ENCODE results near the gene CDHR3. TPM values are rescaled to one million over a fixed set of nuclear protein-coding genes. Genes with fewer than 3 reads are reported as not detected.
A peak's percentile ranks its signal among the peaks of the same experiment; 100 is the strongest.

The CDHR3 gene
- total and polyA plus RNA-seq, 2 donors from 2014 or later = 3.6 to 7.1 TPM

- Histone ChIP-seq H3K4me3 (ENCODE audit: low read length in 3 of 3) (no peak overlapping the region), H3K4me1 (ENCODE audit: control insufficient read depth in 2 of 3, insufficient read depth in 2 of 3, low read depth in 1 of 3, low read length in 3 of 3) (peaks cover 0 to 30% (median 26%) of the 10 kb centered on the region in 3 donors), H3K27me3 (ENCODE audit: control insufficient read depth, insufficient read depth, low read length) (no peaks in the 10 kb centered on the region), H3K36me3 (ENCODE audit: control insufficient read depth in 2 of 3, insufficient read depth in 3 of 3, low read length in 3 of 3) (no peaks in the 10 kb centered on the region), H3K9ac (ENCODE audit: low read length in 3 of 3) (no peak overlapping the region), H3K9me3 (ENCODE audit: control insufficient read depth in 2 of 3, insufficient read depth in 1 of 3, low read length in 3 of 3) (no peaks in the 10 kb centered on the region), H3K27ac (ENCODE audit: low read depth in 2 of 2, low read length in 2 of 2) (peak overlapping the region in 1 of 2 donors; percentile 27)
- no peak for DNase-seq
- no peak for FAIRE-seq
- intact Hi-C loops (cut with DNase I) = no loop called here
- no peak for TF ChIP-seq CTCF (IDR thresholded peaks at IDR 0.05; ENCODE audit: borderline replicate concordance, extremely low read depth, insufficient read depth)
Observed at GRCh38 chr7:106070201-106070551, 107.1 kb downstream of the CDHR3 start.

- intact Hi-C loops (cut with DNase I) = no loop called here
Observed at GRCh38 chr7:106070567-106071254, 107.6 kb downstream of the CDHR3 start.

GRCh38 chr7:106071356-106071998, 108.4 kb downstream of the CDHR3 start:
- intact Hi-C loops (cut with DNase I) = no loop called here
- DNase-seq (peak in 3 of 5 donors; percentile 43 to 86 (median 68)), FAIRE-seq (no peak)
- H3K36me3 ChIP-seq (ENCODE audit: control insufficient read depth in 2 of 3, insufficient read depth in 3 of 3, low read length in 3 of 3) = no peaks in the 10 kb centered on the region
- peak overlapping the region; percentile 64 to 78 for H3K27ac ChIP-seq (ENCODE audit: low read depth in 2 of 2, low read length in 2 of 2)
- H3K9ac ChIP-seq (ENCODE audit: low read length in 3 of 3) = no peak overlapping the region
- peaks cover 0 to 25% (median 21%) of the 10 kb centered on the region in 3 donors for H3K4me1 ChIP-seq (ENCODE audit: control insufficient read depth in 2 of 3, insufficient read depth in 2 of 3, low read depth in 1 of 3, low read length in 3 of 3)
- no peaks in the 10 kb centered on the region for H3K27me3 ChIP-seq (ENCODE audit: control insufficient read depth, insufficient read depth, low read length)
- H3K9me3 ChIP-seq (ENCODE audit: control insufficient read depth in 2 of 3, insufficient read depth in 1 of 3, low read length in 3 of 3) = no peaks in the 10 kb centered on the region
- H3K4me3 ChIP-seq (ENCODE audit: low read length in 3 of 3) = no peak overlapping the region
- TF ChIP-seq CTCF (IDR thresholded peaks at IDR 0.05; ENCODE audit: borderline replicate concordance, extremely low read depth, insufficient read depth) = no peak

More at GRCh38 chr7:106070567-106071254, 107.6 kb downstream of the CDHR3 start:
- Histone ChIP-seq H3K36me3 (ENCODE audit: control insufficient read depth in 2 of 3, insufficient read depth in 3 of 3, low read length in 3 of 3) (no peaks in the 10 kb centered on the region), H3K9me3 (ENCODE audit: control insufficient read depth in 2 of 3, insufficient read depth in 1 of 3, low read length in 3 of 3) (no peaks in the 10 kb centered on the region), H3K27me3 (ENCODE audit: control insufficient read depth, insufficient read depth, low read length) (no peaks in the 10 kb centered on the region), H3K9ac (ENCODE audit: low read length in 3 of 3) (no peak overlapping the region), H3K4me3 (ENCODE audit: low read length in 3 of 3) (no peak overlapping the region), H3K27ac (ENCODE audit: low read depth in 2 of 2, low read length in 2 of 2) (peak overlapping the region; percentile 64 to 78), H3K4me1 (ENCODE audit: control insufficient read depth in 2 of 3, insufficient read depth in 2 of 3, low read depth in 1 of 3, low read length in 3 of 3) (peaks cover 0 to 26% (median 21%) of the 10 kb centered on the region in 3 donors)
- DNase-seq (peak in 2 of 5 donors; percentile 34 to 49), FAIRE-seq (no peak)
- TF ChIP-seq CTCF (IDR thresholded peaks at IDR 0.05; ENCODE audit: borderline replicate concordance, extremely low read depth, insufficient read depth) = no peak

All from kidney (tissue), 14 donors.